AG09309 (cell line): ENCODE results near the gene INTS12.

Experiments used
- DNase-seq: peaks from one replicate; pipeline ENCODE4 v3.0.0-alpha.2; 2010; ENCODE audit warnings: low read depth
- H3K4me3 ChIP-seq: 2 replicates; pipeline ENCODE4 v1.5.1; 2011; ENCODE audit warnings: mild to moderate bottlenecking, low read depth, low read length, moderate library complexity; ENCODE audit not compliant: control insufficient read depth
- TF ChIP-seq, protein P1 (sequence below): IDR thresholded peaks from 2 replicates; pipeline ENCODE4 v1.5.1; 2011; ENCODE audit warnings: mild to moderate bottlenecking, low read depth, low read length, inconsistent platforms; ENCODE audit not compliant: insufficient read depth, control insufficient read depth; ENCODE audit errors: missing control alignments

The INTS12 gene

DNA sequence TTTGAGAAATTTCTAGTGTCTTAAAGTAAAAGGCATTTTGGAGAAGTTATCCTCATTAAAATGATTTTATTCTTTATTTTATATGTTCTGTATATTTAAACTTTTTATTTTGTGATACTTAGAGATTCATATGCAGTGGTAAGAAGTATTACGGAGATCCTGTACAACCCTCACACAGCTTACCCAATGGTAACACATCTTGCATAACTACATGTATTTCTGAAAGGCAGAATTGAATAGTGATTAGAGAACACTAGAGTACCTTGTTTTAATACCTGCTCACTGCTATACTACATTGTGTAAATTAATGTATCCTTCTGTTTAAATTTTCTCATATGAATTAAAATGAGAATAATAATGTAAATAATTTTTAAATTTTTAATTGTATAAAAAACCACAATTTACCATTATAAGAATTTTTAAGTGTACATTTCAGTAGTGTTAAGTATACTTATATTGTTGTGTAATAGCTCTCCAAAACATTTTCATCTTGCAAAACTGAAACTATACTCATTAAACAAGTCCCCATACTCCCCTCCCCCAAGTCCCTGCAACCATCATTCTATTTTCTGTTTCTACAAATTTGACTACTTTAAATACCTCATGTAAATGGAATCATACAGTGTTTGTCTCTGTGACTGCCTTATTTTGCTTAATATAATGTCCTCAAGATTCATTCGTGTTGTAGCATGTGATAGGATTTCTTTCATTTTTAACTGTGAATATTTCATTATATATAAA, 45.4 kb downstream of the INTS12 start:
- DNase-seq = no peak
- TF ChIP-seq, protein P1, sequence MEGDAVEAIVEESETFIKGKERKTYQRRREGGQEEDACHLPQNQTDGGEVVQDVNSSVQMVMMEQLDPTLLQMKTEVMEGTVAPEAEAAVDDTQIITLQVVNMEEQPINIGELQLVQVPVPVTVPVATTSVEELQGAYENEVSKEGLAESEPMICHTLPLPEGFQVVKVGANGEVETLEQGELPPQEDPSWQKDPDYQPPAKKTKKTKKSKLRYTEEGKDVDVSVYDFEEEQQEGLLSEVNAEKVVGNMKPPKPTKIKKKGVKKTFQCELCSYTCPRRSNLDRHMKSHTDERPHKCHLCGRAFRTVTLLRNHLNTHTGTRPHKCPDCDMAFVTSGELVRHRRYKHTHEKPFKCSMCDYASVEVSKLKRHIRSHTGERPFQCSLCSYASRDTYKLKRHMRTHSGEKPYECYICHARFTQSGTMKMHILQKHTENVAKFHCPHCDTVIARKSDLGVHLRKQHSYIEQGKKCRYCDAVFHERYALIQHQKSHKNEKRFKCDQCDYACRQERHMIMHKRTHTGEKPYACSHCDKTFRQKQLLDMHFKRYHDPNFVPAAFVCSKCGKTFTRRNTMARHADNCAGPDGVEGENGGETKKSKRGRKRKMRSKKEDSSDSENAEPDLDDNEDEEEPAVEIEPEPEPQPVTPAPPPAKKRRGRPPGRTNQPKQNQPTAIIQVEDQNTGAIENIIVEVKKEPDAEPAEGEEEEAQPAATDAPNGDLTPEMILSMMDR = no peak
- H3K4me3 ChIP-seq = no peak overlapping the region

GRCh38 chr4:105661028-105661427, 47.5 kb downstream of the INTS12 start:
- TF ChIP-seq, protein P1 = no peak
- no peak for DNase-seq
- no peak overlapping the region for H3K4me3 ChIP-seq

DNA sequence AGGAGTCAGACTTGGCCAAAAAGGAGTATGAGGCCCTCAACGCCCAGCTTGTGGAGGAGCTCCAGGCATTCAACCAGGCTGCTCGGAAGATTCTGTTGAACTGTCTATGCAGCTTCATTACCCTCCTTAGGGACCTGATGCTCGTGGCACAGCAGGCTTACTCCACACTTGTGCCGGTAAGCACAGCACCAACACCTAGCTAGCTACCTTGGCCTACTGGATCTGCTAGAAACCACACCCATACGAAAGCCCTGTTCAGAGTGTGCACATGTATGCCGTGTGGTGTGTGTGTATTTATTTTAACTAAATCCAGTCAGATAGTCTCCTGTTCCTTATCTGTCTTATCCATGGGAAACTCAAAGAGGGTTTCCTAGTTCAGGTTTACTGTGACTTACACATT, 49.3 kb downstream of the INTS12 start:
- TF ChIP-seq, protein P1 = no peak
- no peak for DNase-seq
- no peak overlapping the region for H3K4me3 ChIP-seq

DNA sequence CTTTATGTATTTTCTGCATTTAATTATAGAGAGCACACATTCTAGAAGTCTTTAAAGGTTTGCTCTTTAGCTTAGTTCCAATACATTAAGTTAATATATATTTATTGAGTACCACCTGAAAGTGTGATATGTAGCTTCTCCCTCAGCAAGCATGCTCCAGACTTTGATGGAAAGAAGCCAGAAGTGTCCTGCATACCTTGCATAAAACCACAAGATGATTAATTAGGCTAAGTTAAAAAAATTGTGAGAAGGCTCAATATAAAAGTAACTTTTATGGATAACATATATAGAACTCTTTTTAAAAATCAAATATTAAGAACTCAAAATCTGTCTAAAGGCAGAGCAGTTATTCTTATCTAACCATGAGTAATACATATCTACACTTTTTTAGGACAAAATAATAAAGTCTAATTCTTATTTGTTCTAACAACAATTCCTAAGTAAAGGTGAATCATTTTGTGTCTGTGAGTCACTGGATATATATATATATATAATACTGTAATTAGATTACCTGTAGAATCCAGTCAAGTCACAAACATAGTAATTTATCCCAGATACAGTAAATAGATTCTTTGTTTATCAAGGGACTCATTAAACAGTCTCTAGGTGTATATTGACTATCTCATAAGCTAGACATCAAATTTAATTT, 51.2 kb downstream of the INTS12 start:
- no peak for DNase-seq
- no peak overlapping the region for H3K4me3 ChIP-seq
- TF ChIP-seq, protein P1 = no peak

DNA sequence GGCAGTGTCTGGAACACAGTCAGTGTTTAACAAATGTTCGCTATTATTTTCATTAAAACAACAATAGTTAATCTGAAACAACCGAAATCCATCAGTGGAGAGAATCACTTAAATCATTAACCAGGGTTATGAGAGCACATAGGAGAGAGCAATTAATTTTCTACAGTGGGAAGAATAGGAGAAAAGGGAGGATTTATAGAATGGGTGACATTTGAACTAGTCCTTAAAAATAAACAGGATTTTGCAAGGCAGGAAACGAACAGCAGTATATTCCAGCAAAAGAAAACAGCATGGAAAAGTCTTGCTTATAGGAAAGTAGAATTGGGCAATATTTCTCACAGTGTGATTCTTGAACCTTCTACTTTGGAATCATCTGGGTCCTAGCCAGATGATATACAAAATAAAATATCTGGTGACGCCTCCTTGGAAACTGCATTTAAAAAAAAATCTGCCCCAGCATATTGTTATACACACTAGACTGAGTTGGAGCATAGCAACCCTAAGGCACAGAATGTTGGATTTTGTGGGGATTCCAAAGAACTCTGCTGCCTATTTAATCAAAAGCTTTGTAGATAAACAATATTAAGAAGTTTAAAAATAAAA, 56.1 kb downstream of the INTS12 start:
- DNase-seq = no peak
- H3K4me3 ChIP-seq = no peak overlapping the region
- TF ChIP-seq, protein P1 = no peak

DNA sequence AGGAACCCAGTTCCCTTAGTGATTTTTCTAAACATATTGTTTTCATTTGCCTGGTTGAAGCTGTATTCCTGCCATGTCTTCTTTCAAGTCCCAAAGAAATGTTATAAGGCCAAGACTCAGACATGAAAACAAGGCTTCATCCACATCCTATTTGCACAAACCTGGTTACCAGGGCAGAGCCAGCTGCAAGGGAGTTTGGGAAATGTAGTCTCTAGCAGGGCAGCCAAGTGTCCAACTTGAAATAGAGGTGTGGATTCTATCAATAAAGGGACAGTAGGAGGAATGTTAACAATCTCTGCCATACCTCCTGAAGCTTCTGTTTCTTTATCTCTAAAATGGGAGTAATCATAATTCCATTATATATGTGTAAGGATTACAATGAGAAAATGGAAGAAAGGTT, 56.6 kb downstream of the INTS12 start:
- H3K4me3 ChIP-seq = no peak overlapping the region
- TF ChIP-seq, protein P1 = no peak
- no peak for DNase-seq
